Fibroblast of skin of right biceps (primary cell): ENCODE data around the gene VWA5B1.

ENCODE experiments used
- DNase-seq: peaks from one replicate; pipeline ENCODE4 v3.0.0-alpha.2; 2013

VWA5B1 gene

DNA sequence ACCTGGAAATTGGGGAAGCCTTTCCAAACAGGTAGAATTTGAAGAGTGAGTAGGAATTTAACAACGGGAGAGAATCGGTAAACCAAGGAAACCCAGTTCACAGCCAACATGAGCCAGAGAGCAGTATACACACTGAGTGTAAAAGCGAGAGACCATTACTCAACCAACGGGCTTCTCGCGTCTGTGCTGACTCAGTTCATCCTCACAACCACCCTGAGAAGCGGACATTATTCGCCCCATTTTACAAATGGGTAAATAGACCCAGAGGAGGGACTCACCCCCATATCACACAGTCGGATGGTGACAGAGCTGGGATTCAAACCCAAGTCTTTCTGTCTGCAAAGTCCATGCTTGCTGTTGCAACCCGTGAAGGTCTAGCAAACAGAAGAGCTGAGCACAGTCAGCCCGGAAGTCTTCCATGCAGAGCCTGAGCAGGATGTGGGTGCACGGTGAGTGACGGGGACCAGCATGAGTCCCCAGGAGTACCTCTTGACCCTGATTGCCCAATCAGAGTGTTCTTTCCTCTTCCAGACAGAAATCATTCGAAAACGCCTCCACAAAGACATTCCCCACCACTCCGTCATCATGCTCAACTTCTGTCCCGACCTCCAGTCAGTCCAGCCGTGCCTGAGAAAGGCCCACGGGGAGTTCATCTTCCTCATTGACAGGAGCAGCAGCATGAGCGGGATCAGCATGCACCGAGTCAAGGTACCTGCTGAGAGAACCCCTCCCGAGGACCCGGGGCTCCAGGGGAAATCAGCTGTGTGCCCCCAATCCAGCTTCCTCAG lies 32.3 kb downstream of the VWA5B1 start:
- DNase-seq: no peak

DNA sequence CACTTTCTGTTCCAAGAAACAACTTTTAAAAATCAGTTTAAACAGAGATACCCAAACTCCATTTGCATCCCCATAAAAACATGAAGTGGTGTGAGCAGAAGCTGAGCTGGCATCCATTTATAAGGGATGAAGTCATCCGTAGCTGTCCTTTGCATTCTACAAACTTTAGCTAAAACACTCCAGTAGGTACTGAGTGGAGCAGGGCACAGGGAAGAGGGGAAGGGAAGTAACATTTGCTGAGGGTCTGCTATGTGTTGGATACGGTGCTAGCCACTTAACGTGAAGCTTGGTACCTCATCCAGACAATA lies 32.9 kb downstream of the VWA5B1 start:
- DNase-seq: no peak

DNA sequence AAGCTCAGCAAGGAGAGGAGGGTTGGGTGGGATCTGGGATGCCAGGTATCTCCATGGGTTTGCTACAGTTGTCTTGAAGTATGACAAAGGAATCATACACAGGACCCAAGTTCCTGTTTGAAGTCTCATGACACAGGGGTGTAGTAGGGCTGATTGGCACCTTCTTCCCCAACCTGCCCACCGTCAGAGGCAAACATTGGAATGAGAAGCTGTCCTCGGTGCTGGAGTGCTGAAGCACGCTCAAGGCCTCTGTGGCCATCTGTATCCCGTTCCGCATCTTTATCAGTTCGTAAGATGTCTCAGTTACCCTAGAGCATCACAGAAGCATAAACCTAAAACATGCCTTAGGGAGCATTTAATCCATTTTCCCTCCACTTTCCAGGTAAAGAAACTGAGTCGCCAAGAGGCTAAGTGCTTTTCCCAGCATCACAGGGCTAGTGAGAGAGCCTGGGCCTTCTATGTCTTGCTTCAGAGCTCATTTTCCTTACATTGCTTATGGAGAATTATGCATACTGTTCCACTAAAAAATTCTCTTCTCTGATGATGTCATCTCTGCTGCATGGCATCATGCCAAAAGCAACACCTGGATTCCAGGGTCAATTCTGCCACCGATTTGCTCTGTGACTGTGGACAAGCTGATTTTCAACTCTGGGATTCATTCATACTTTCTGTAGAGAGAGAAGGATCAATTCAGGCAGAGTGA lies 34.2 kb downstream of the VWA5B1 start:
- DNase-seq: no peak

DNA sequence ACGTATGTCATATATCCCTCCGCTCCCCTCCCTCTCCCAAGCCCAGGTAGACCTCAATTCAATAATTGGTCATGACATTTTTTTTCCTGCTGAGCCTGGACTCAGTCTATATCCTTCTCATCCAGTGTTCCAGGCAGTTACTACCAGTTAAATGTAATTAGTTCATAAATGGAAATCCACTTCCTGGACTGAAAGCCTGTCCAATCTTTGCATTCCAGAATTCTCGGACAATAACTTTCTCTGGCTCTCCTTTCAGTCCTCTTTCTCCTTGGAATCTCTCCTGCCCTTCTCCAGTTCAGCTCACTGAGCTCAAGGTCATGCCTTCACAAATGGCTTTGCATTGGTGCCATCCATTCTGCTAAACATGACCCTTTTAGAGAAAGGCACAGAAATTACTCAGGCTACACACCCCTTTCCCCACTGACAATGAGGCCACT lies 34.8 kb downstream of the VWA5B1 start:
- DNase-seq: no peak

DNA sequence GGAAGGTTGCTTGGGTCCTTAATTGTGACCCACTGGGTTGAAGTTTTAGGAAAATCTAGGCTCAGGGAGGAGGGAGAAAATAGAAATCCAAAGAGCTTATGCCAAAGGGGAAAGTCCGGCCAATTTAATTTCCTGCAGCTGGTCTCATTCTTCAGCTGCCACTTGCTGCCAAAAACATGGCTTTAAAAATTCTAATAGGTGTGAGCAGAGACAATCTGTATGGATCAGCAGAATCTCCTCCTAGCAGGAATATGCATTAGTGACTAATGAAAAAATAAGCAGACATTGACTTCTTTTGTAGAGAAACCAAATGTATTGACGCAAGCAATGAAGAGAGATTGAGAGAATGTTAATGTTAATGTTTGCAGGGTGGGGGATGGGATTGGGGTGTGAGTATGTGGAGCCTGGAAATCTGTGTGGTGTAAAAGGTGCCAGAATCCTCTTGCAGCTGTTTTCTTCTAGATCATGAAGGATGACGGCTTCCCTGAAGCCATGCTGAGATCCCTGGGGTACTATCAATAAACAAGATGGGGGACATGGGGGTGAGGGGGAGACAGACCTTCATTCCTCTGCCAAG lies 35.3 kb downstream of the VWA5B1 start:
- no peak for DNase-seq

DNA sequence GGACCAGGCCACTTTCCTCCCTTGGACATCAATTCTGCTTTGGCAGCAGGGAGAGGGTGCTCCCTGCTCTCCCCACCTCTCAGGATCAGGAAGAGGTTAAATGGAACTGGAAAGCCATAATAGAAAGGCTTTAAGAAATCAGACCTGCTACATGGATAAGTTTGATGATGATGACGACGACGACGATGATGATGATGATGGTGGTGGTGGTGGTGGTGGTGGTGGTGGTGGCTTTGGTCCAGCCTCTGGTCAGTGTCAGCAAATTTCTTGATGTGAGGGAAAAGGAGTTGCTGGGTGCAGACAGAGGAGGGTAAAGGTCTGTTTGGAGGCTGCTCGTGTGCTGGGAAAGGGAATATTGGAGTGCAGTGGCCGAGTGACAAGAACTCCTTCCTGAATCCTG lies 36.8 kb downstream of the VWA5B1 start:
- no peak for DNase-seq

DNA sequence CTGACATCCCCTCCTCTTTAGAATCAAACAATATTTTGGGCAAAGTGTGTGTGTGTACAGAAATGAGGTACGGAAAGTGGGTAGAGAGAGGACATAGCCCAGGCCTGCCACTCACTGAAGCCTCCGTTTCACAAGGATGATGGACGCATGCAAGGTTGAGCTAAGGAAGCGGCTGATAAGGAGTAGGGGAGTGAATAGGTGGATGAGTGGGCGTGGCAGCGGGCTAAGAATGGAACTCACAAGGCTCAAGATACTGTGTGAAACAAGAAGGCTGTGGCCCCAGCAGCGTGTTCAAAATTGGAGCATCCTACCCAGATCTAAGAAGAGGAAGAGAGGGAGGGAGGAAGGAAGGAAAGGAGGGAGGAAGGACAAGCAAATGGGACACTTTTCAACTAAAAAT lies 37.5 kb downstream of the VWA5B1 start:
- DNase-seq: no peak

DNA sequence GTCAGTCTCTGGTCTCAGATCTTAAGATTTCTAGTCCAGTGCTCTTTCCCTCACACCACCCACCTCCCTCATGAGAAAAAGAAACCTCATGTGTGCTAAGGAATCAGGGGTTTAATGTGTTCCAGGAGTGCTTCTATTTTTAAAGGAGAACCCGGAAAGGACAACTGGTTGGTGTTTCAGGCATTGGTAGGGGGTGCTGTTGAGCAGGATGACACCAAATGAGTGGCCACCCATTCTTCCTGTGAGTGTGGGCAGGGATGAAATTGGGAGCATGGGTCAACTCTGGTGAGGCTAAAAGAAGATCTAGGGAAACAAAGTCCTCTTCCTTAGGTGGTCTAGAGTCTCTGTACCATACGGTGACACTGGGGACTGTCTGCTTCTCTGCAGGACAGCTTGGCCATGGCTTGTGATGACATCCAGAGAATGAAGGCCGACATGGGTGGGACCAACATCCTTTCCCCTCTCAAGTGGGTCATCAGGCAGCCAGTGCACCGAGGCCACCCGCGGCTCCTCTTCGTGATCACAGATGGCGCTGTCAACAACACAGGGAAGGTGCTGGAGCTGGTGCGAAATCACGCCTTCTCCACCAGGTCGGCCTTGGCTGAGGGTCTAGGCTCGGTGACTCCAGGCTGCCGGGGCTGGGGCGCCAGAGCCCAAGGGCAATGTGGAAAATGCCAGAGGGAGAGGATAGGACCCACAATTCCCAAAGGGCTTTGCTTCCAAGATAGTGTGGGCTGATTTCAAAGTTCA lies 39.3 kb downstream of the VWA5B1 start:
- no peak for DNase-seq

DNA sequence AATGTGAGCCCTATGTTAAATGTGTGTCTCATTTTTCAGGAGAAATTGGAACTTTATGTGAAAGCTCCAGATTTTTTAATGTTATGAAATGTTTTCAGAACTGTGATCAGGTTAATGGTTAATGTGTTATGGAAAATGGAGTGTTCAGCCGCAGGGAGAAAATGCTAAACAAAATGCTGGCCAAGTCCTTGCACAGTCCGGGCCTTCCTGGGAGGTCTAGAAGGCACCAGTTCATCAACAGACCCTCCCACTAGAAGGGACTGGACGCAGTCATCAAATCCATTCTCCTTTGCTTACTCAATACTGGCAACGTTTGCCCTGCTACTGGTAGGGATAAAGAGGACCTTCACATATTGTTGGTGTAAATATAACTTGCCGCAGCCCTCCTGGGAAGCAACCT lies 43.4 kb downstream of the VWA5B1 start:
- DNase-seq: no peak

DNA sequence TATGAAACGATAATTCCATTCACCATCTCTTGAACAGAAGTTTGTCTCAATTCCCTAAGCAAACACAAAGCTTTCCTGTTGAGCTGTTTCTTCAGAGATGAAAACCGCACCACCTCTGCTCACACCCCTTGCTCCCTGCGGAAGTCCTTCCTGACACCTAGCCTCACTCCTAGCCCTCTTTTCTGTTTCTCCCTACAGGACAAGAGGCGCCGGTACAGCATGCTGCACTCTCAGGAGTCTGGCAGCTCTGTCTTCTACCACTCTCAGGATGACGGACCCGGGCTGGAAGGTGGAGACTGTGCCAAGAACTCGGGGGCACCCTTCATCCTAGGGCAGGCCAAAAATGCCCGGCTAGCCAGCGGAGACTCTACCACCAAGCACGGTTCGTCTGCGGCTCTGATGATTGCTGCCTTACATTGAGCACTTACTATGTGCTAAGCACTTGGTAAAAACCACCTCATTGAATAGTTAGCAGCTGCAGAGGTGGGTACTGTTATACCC lies 45.5 kb downstream of the VWA5B1 start:
- DNase-seq: no peak

DNA sequence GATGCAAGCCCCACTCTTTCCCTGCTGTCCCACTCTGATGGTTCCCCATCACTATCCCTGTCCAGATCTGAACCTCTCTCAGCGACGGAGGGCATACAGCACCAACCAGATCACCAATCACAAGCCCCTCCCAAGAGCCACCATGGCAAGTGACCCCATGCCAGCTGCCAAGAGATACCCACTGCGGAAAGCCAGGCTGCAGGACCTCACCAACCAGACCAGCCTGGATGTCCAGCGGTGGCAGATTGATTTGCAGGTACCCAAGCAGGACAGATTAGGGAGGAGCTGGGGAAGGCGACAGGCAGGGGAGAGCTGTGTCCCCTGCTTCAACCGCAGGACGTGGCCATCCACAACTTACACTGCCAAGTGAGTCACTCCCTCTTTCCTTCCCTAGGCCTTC lies 46.9 kb downstream of the VWA5B1 start:
- DNase-seq: no peak

DNA sequence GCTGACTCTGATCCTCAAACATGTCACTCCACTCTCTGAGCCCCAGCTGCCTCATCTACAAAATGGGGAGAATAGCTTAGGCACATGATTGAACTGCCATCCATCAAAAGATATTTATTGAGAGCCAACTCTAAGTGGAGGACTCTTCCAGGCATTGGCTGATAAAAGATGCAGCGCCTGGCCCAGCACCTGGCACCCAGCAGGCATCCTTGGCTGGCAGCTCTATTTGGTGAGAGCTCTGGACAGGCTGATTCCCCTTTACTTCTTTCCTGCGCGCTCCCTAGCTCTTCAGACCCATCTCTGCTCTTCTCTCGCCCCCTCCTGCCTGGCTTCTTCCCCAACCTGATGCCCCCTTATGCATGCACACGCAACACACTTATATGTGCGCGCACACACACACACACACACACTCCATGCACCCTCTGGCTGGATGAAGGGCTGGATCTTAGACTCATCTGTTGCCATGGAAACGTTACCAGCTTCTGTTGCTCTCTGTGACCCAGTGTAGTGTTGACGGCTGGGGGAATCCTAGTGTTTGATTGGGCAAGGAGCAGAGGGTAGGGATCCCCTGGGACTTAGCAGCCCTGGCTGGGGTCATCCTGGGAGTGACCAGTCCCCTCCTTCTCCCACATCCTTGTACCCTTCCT lies 49.3 kb downstream of the VWA5B1 start:
- no peak for DNase-seq

DNA sequence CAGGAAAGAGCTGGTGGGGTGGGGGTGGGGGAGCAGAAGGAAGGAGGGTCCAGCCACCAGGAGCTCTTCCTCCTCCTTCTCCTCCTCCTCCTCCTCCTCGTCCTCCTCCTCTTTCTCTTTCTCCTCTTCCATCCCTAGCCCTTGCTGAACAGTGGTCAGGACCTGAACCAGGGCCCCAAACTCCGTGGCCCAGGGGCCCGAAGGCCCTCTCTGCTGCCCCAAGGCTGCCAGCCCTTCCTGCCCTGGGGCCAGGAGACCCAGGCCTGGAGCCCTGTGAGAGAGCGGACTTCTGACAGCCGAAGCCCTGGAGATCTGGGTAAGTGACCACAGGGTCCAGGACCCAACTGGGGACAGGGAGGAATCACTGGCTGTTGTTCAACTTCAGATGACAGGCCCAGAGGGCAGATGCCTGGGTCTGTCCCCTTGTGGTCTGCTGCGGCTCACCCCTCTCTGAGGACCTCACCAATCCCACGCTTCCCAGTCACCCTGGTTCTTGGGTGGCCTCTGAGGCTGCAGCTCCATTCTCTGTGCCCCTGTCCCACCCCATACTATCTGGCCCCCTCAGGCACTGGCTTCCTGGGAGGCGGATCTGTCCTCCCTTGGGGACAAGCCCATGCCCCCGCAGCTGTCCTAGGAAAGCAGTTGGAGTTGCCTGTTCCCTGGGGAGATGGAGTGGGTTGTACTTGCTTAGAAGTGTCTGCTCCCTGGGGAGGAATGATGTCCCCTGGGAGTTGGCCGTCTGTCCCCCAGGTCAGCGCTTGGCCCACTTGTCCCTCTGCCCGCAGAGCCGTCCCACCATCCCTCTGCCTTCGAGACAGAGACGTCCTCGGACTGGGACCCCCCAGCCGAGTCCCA lies 51.8 kb downstream of the VWA5B1 start:
- no peak for DNase-seq

DNA sequence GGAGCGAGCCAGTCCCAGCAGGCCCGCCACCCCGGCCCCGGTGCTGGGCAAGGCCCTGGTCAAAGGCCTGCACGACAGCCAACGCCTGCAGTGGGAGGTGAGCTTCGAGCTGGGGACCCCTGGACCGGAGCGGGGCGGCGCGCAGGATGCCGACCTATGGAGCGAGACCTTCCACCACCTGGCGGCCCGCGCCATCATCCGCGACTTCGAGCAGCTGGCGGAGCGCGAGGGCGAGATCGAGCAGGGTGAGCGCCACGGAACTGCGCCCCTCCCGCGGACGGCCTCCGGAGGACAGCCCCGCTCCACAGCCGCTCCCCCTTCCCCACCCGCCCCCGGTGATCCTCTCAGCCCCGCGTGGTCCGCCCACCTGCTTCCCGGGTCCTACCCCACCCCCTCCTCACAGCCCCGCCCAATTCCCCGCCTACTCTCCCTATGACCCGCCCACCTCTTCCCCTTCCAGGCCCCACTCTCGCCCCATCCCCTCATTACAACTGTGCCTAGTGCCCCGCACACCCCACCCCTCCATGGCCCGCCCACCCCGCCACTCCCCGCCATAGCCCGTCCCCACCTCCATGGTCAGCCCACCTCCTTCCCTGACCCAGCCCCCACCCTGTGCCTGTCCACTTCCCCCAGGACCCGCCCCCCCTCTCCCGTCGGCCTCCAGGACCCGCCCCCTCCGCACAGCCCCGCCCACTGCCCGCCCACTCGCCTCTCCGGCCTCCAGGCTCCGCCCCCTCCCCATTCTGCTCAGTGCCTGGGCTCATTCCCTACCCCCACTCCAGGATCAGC lies 52.7 kb downstream of the VWA5B1 start:
- no peak for DNase-seq

DNA sequence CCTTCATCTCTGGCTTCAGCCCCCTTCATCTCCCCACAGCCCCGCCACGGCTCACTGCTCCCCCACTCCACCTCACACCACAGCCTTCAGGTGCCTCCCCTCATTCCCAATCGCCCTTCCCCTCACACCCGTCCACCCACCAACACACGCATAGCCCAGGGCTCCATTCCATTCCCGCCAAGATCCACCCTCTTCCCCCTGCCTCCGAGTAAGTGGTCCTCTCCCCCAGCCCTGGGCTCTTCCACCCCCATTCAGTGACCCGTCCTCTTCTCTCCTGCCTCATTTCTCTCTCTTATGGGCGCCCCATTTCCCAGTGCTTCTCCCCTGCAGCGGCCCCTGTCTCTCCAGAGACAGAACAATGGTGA lies 53.2 kb downstream of the VWA5B1 start:
- no peak for DNase-seq

DNA sequence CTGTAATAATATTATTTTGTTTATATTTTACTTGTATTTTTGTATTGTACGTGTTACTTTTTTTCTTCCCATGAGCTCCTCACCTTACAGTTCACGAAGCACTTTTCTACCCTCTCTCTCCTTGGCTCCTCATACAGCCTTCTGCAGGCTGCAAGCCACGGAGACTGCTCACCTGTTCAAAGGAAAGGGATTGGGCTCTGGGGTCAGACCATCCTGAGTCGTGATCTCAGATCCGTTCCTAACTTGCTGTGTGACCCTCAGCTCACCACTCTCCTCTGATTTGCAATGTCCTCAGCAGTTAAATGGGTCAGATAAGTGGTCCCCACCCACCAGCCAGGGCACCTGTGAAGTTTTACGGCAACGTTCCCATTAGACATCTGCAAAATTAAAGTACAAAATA lies 54.1 kb downstream of the VWA5B1 start:
- no peak for DNase-seq

DNA sequence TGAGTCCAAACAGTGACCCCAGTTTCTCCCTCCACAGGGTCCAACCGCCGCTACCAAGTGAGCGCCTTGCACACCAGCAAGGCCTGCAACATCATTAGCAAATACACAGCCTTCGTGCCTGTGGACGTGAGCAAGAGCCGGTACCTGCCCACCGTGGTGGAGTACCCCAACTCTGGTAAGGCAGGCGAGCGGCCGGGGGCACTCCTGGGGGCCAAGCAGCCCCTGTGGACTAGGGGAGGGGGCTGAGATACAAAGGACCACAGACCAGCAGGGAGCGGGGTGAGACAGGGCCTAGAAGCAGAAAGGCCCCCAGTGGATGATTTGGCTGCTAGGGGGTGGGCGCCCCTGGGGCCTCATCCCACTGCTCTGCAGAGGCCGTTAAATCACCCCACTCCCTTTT lies 54.7 kb downstream of the VWA5B1 start:
- no peak for DNase-seq

DNA sequence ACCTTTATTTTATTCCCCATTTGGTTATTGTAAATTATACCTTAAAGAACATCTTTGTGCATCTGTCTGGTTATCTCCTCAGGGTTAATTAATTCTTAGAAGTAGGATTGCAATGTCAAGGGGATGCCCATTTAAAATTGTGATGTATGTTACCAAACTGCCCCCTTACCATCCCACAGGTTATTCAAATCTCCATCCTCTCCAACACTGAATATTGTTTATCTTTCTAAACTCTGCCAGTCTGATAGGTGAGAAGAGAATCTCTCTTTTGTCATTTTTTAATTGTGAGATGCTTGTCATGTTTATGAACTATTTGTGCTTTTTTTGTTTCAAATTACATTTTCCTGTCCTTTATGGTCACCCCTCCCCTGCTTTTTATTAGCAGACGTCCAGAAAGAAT lies 55.8 kb downstream of the VWA5B1 start:
- no peak for DNase-seq

DNA sequence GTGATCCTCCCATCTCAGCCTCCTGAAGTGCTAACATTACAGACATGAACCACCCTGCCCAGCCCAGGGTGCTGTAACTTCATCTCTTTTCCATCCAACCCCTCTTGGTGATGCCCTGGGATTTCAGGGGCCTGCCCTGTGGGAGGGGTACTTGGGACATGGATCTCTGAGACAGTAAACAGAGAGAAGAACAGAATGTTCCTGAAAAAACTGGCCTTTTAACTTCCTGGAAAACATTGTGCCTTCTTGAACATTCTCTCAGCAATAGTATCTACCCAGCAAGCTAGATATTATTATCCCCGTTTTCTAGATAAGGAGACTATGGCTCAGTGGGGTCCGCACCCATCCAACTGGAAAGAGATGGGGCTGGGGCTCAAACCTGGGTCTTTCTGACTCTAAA lies 57.0 kb downstream of the VWA5B1 start:
- no peak for DNase-seq

DNA sequence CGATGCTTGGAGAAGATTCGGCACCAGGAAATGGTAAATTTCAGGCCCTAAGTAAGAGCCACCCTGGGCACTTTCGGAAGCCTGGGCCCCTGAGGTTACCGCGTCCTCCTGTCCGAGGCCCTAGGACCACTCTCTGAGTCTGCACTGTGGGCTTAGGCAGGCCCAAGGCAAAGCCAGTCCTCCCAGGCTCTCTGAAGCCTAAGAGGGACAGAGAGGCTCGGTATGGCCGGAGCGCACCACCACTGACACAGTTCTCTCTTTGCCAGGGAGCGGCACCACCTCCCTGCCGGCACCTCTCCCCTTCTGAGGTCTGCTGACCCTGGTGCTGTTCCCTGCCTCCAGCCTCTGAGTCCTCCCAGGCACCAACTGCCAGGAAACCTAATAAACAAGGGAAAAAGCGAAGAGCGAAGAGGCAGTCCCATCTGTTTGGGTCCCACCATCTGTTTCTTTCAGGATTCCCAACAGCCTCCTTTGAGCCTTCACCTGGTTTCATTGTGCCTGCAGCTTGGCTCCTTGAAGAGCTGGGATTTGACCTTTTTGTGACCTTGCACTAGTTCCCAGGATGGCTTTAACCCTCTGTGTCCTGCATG lies 57.7 kb downstream of the VWA5B1 start:
- DNase-seq: no peak

DNA sequence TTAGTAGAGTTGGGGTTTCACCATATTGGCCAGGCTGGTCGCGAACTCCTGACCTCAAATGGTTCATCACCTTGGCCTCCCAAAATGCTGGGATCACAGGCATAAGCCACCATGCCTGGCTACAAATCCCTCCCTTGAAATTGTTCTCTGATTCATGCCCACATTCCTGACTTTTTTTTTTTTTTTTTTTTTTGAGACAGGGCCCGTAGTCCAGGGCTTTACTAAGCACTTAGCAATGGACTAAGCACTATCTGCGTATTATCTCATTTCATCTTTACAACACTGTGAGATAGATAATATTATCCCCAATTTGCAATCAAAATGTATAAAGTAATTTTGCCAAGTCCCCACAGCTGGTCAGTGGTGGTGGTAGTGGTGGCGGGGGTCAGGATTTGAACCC lies 58.9 kb downstream of the VWA5B1 start:
- DNase-seq: no peak
